PFSK-1 (cell line): ENCODE data around the gene PRKAG2.

Experiments
- FOXP2 ChIP-seq: optimal IDR thresholded peaks from 2 replicates; pipeline ENCODE3; 2011; ENCODE audit warnings: borderline replicate concordance, control low read depth, inconsistent platforms; ENCODE audit not compliant: insufficient read depth; ENCODE audit errors: extremely low read length, extremely low read depth
- POLR2AphosphoS5 ChIP-seq: IDR thresholded peaks from 2 replicates; pipeline ENCODE4 v1.6.1; 2012; ENCODE audit warnings: low read depth, mild to moderate bottlenecking, control low read depth, low read length, moderate library complexity
- REST ChIP-seq, 2 experiments: IDR thresholded peaks; 2 replicates each; pipeline versions ENCODE4 v1.6.1 to v1.8.0; 2011 to 2012; ENCODE audit warnings: low read depth in 2 of 2, low read length in 2 of 2, control low read depth in 1 of 2, inconsistent platforms in 1 of 2, mild to moderate bottlenecking in 1 of 2, moderate library complexity in 1 of 2; ENCODE audit not compliant: insufficient read depth in 1 of 2
- SIN3A ChIP-seq: IDR thresholded peaks from 2 replicates; pipeline ENCODE4 v1.6.1; 2012; ENCODE audit warnings: mild to moderate bottlenecking, low read length, moderate library complexity, borderline replicate concordance; ENCODE audit not compliant: insufficient read depth
- TAF1 ChIP-seq: IDR thresholded peaks from 2 replicates; pipeline ENCODE4 v1.6.1; 2012; ENCODE audit warnings: low read length, control low read depth, borderline replicate concordance; ENCODE audit not compliant: insufficient read depth

PRKAG2 gene

GRCh38 chr7:151624246-151624928 lies 252.5 kb downstream of the PRKAG2 start:
- TF ChIP-seq FOXP2, result no peak
- TF ChIP-seq POLR2AphosphoS5, result no peak
- no peak for TF ChIP-seq REST (IDR thresholded peaks at IDR 0.05; ENCODE audit: insufficient read depth in 1 of 2, low read depth in 2 of 2, low read length in 2 of 2)
- TF ChIP-seq TAF1, result no peak
- no peak for TF ChIP-seq SIN3A

GRCh38 chr7:151623766-151624165 lies 253.1 kb downstream of the PRKAG2 start:
- TF ChIP-seq SIN3A (no peak), TAF1 (no peak), REST (IDR thresholded peaks at IDR 0.05; ENCODE audit: insufficient read depth in 1 of 2, low read depth in 2 of 2, low read length in 2 of 2) (no peak), FOXP2 (no peak), POLR2AphosphoS5 (no peak)

GRCh38 chr7:151621961-151622360 lies 255.0 kb downstream of the PRKAG2 start:
- TF ChIP-seq POLR2AphosphoS5 (no peak), TAF1 (no peak), SIN3A (no peak), FOXP2 (no peak), REST (IDR thresholded peaks at IDR 0.05; ENCODE audit: insufficient read depth in 1 of 2, low read depth in 2 of 2, low read length in 2 of 2) (no peak)

- TF ChIP-seq REST (IDR thresholded peaks at IDR 0.05; ENCODE audit: insufficient read depth in 1 of 2, low read depth in 2 of 2, low read length in 2 of 2) (no peak), TAF1 (no peak), POLR2AphosphoS5 (no peak)
Observed at GRCh38 chr7:151616443-151617213, 260.3 kb downstream of the PRKAG2 start.

GRCh38 chr7:151615784-151616183 lies 261.1 kb downstream of the PRKAG2 start:
- TF ChIP-seq FOXP2 (no peak), SIN3A (no peak), TAF1 (no peak), REST (IDR thresholded peaks at IDR 0.05; ENCODE audit: insufficient read depth in 1 of 2, low read depth in 2 of 2, low read length in 2 of 2) (no peak), POLR2AphosphoS5 (no peak)
